A549 (cell line): ENCODE measurements around the gene VPS35L. TPM values are rescaled to one million over a fixed set of nuclear protein-coding genes. Genes with fewer than 3 reads are reported as not detected.

Experiments used
- ATAC-seq, 2 experiments: fragments of 200-7000 bp in 1 of 2; fragments of >200 bp in 1 of 2; cut with Nextera tagmentation in 1 of 2; cut with Tn5 transposase in 1 of 2; 3 replicates each; pipeline versions ENCODE4 v1.8.0 to v1.9.1; 2018 to 2020; ENCODE audit warnings: mild to moderate bottlenecking in 1 of 2, moderate library complexity in 1 of 2
- CTCF ChIA-PET: fragments of 300-600 bp; sonication (Branson Sonifier 250); formaldehyde crosslinking; extraction: SDS; loops from one replicate; lab custom pipeline; 2021; ENCODE audit warnings: antibody characterized with exemption, inconsistent platforms; lab: Yijun Ruan, JAX
- POLR2A ChIA-PET: fragments of 350-600 bp; formaldehyde crosslinking; extraction: SDS; loops from one replicate; lab custom pipeline; 2021; ENCODE audit warnings: antibody characterized with exemption, inconsistent platforms; lab: Yijun Ruan, JAX
- DNase-seq, 2 experiments: peaks; one replicate each; pipeline versions ENCODE4 v3.0.0 to v3.0.0-alpha.2; 2011 to 2016; ENCODE audit warnings: low read depth in 1 of 2, low spot score in 1 of 2
- FAIRE-seq: peaks from 2 replicates; lab custom pipeline; 2011; peaks lifted over from hg19 to GRCh38; lab: Jason Lieb, UNC
- H3K27ac ChIP-seq, 2 experiments: fragments of >200 bp; sonication (Bioruptor Twin); formaldehyde crosslinking; 3 replicates each; pipeline ENCODE4 v1.5.1; 2016 to 2017
- H3K4me1 ChIP-seq: fragments of >200 bp; sonication (Bioruptor Twin); formaldehyde crosslinking; 3 replicates; pipeline ENCODE4 v1.6.1; 2016
- H3K4me2 ChIP-seq: fragments of >200 bp; sonication (Bioruptor Twin); formaldehyde crosslinking; 3 replicates; pipeline ENCODE4 v1.6.1; 2016
- H3K4me3 ChIP-seq: fragments of >200 bp; sonication (Bioruptor Twin); formaldehyde crosslinking; 3 replicates; pipeline ENCODE4 v1.5.1; 2016
- H3K9me3 ChIP-seq: fragments of >200 bp; sonication (Bioruptor Twin); formaldehyde crosslinking; 3 replicates; pipeline ENCODE4 v1.6.1; 2016
- BHLHE40 ChIP-seq: IDR thresholded peaks from 2 replicates; pipeline ENCODE4 v1.6.1; 2012; ENCODE audit warnings: low read depth, low read length, inconsistent platforms
- CBX8 ChIP-seq: fragments of 200-600 bp; sonication (generic); IDR thresholded peaks from 2 replicates; pipeline ENCODE4 v1.6.1; 2016
- CEBPB ChIP-seq, 2 experiments: fragments of >200 bp in 1 of 2; sonication (Bioruptor Twin) in 1 of 2; formaldehyde crosslinking in 1 of 2; IDR thresholded peaks; 2 replicates each; pipeline ENCODE4 v1.6.1; 2012 to 2016
- CTCF ChIP-seq: fragments of >200 bp; sonication (Bioruptor Twin); formaldehyde crosslinking; IDR thresholded peaks from 3 replicates; pipeline ENCODE4 v1.5.1; 2016
- E2F6 ChIP-seq: IDR thresholded peaks from 2 replicates; pipeline ENCODE4 v1.6.1; 2012; ENCODE audit warnings: low read depth, borderline replicate concordance
- EHMT2 ChIP-seq: fragments of 200-600 bp; sonication (generic); IDR thresholded peaks from 2 replicates; pipeline ENCODE4 v1.6.1; 2016; ENCODE audit warnings: antibody characterized with exemption, low read depth, mild to moderate bottlenecking, moderate library complexity
- FOSL2 ChIP-seq, 2 experiments: fragments of 450-650 bp in 1 of 2; fragments of >200 bp in 1 of 2; sonication (Bioruptor Twin) in 1 of 2; formaldehyde crosslinking; IDR thresholded peaks; 2 replicates each; pipeline versions ENCODE4 v1.5.0 to v1.6.1; 2016 to 2020; ENCODE audit warnings: mild to moderate bottlenecking in 1 of 2, moderate library complexity in 1 of 2
- GATA3 ChIP-seq: IDR thresholded peaks from 2 replicates; pipeline ENCODE4 v1.6.1; 2012; ENCODE audit warnings: borderline replicate concordance
- HDAC2 ChIP-seq: fragments of 200-600 bp; sonication (generic); IDR thresholded peaks from 2 replicates; pipeline ENCODE4 v1.6.1; 2016
- HEYL ChIP-seq: fragments of 250-450 bp; sonication (Bioruptor Pico); IDR thresholded peaks from 2 replicates; pipeline ENCODE4 v1.8.0; 2021; ENCODE audit warnings: mild to moderate bottlenecking, moderate library complexity
- HOXB5 ChIP-seq: fragments of 250-450 bp; sonication (Bioruptor Pico); IDR thresholded peaks from 2 replicates; pipeline ENCODE4 v1.5.0; 2020; ENCODE audit warnings: mild to moderate bottlenecking, moderate library complexity
- KDM1A ChIP-seq: fragments of 200-600 bp; sonication (generic); IDR thresholded peaks from 2 replicates; pipeline ENCODE4 v1.6.1; 2016; ENCODE audit warnings: low read depth, mild to moderate bottlenecking
- KDM5A ChIP-seq: fragments of 200-600 bp; sonication (generic); IDR thresholded peaks from 2 replicates; pipeline ENCODE4 v1.6.1; 2016; ENCODE audit warnings: antibody characterized with exemption, mild to moderate bottlenecking
- MAFK ChIP-seq: fragments of 450-650 bp; IDR thresholded peaks from 2 replicates; pipeline ENCODE4 v1.6.1; 2014; ENCODE audit not compliant: partially characterized antibody
- MYC ChIP-seq: IDR thresholded peaks from 2 replicates; pipeline ENCODE4 v1.6.1; 2012; ENCODE audit warnings: mild to moderate bottlenecking, inconsistent platforms, low read length, improper control_type of control experiment, borderline replicate concordance
- NFE2L2 ChIP-seq: fragments of 150-350 bp; conservative IDR thresholded peaks from 2 replicates; pipeline ENCODE4 v1.6.1; 2014; ENCODE audit warnings: low read length
- NR3C1 ChIP-seq: fragments of >200 bp; sonication (Bioruptor Twin); formaldehyde crosslinking; IDR thresholded peaks from 3 replicates; pipeline ENCODE4 v1.6.1; 2017
- POLR2A ChIP-seq: IDR thresholded peaks from 2 replicates; pipeline ENCODE4 v1.6.1; 2012; ENCODE audit warnings: mild to moderate bottlenecking, low read length
- POLR2AphosphoS2 ChIP-seq: conservative IDR thresholded peaks from 2 replicates; pipeline ENCODE4 v1.6.1; 2012; ENCODE audit warnings: low read length, improper control_type of control experiment, inconsistent platforms
- RAD21 ChIP-seq, 2 experiments: fragments of >200 bp in 1 of 2; sonication (Bioruptor Twin) in 1 of 2; formaldehyde crosslinking in 1 of 2; IDR thresholded peaks in 1 of 2; conservative IDR thresholded peaks in 1 of 2; 2 replicates in 1 of 2; 3 replicates in 1 of 2; pipeline ENCODE4 v1.6.1; 2012 to 2018; ENCODE audit warnings: inconsistent platforms in 1 of 2
- RARB ChIP-seq: fragments of 250-450 bp; sonication (Bioruptor Pico); IDR thresholded peaks from 2 replicates; pipeline ENCODE4 v1.8.0; 2021; ENCODE audit warnings: mild to moderate bottlenecking, moderate library complexity
- RCOR1 ChIP-seq: fragments of 150-350 bp; IDR thresholded peaks from 2 replicates; pipeline ENCODE4 v1.6.1; 2014; ENCODE audit warnings: antibody characterized with exemption, low read length, low read depth
- RNF2 ChIP-seq: fragments of 200-600 bp; sonication (generic); IDR thresholded peaks from 2 replicates; pipeline ENCODE4 v1.6.1; 2016; ENCODE audit warnings: low read depth, mild to moderate bottlenecking, antibody characterized with exemption, moderate library complexity, borderline replicate concordance
- SREBF2 ChIP-seq: fragments of 450-650 bp; IDR thresholded peaks from 2 replicates; pipeline ENCODE4 v1.6.1; 2014; ENCODE audit warnings: mild to moderate bottlenecking, moderate library complexity
- TFCP2L1 ChIP-seq: fragments of 250-450 bp; sonication (Bioruptor Pico); IDR thresholded peaks from 2 replicates; pipeline ENCODE4 v1.5.0; 2021; ENCODE audit warnings: mild to moderate bottlenecking
- TP53 ChIP-seq: fragments of 250-450 bp; sonication (Bioruptor Pico); IDR thresholded peaks from 2 replicates; pipeline ENCODE4 v1.5.0; 2021; ENCODE audit warnings: mild to moderate bottlenecking, moderate library complexity
- ZC3H11A ChIP-seq: fragments of 450-650 bp; IDR thresholded peaks from 2 replicates; pipeline ENCODE4 v1.6.1; 2014; ENCODE audit warnings: antibody characterized with exemption, mild to moderate bottlenecking
- ZNF302 ChIP-seq: fragments of 250-450 bp; sonication (Bioruptor Pico); IDR thresholded peaks from 2 replicates; pipeline ENCODE4 v1.9.0; 2021; ENCODE audit warnings: inconsistent platforms, mild to moderate bottlenecking, moderate library complexity
- WGBS: methylation state at CpG from one replicate; pipeline ENCODE4 v1.1.6; 2017; ENCODE audit errors: missing lambda C conversion rate; 5-methylcytosine and 5-hydroxymethylcytosine counted together
- polyA plus RNA-seq, 4 experiments: library from polyadenylated mRNA; depleted of rRNA in 3 of 4; stranded (reverse); fragments of >200 nt; fragmentation: RNase III in 1 of 4; extraction: RNeasy Plus Mini Kit Qiagen cat#74134 plus additional on column Dnase treatment in 1 of 4; gene quantifications; 2 replicates in 3 of 4; 3 replicates in 1 of 4; pipeline ENCODE4 v1.2.3, GENCODE V29; 2011 to 2017
- TF ChIP-seq, protein P1 (sequence below): fragments of >200 bp; sonication (Bioruptor Twin); formaldehyde crosslinking; IDR thresholded peaks from 2 replicates; pipeline ENCODE4 v1.6.1; 2016
- TF ChIP-seq, protein P2 (sequence below): fragments of 200-600 bp; sonication (generic); IDR thresholded peaks from 2 replicates; pipeline ENCODE4 v1.6.1; 2016; ENCODE audit warnings: antibody characterized with exemption, mild to moderate bottlenecking, moderate library complexity
- TF ChIP-seq, protein P3 (sequence below): fragments of 150-350 bp; IDR thresholded peaks from 2 replicates; pipeline ENCODE4 v1.6.1; 2014; ENCODE audit warnings: low read depth, mild to moderate bottlenecking, low read length

Gene VPS35L
- polyA plus RNA-seq, 2 of the 4 experiments (the other 2 are of a cell fraction) = 38.4 to 47.7 TPM

- FAIRE-seq = no peak
Measured at GRCh38 chr16:19681637-19682036, 126.1 kb downstream of the VPS35L start.

DNA sequence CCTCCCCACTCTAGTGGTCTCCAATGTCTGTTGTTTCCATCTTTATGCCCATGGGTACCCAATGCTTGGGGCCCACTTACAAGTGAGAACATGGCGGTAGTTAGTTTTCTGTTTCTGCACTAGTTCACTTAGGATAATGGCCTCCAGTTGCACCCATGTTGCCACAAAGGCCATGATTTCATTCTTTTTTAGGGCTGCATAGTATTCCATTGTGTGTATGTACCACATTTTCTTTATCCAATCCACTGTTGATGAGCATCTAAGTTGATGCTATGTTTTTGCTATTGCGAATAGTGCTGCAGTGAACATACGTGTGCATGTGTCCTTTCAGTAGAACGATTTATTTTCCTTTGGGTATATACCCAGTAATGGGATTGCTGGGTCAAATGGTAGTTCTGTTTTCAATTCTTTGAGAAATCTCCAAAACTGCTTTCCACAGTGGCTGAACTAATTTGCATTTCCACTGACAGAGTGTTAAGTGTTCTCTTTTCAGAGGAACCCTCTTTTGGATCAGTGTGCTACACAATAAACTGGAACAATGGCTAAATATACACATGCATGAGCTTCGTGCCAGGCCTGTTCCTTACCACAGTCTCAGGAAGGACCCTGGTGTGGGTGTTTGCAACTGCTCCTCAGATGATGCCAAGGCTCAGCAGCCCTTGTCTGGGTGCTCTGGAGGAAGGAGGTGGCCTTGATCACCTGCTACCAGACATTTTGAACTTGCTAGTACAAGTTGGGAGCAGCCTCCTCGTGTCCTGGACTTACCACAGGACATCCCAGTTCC lies 128.1 kb downstream of the VPS35L start:
- CTCF ChIA-PET = interaction anchor here (0.9 kb wide), 1 partner anchor 9 kb away, joined by 3 read pairs; no protein-coding TSS in a partner anchor
- TF ChIP-seq NR3C1 (no peak), RARB (CRISPR knock-in tag) (no peak), ZC3H11A (no peak), KDM1A (no peak), POLR2A (no peak), POLR2AphosphoS2 (no peak), TFCP2L1 (no peak), RNF2 (no peak), RCOR1 (no peak), ZNF302 (no peak), TP53 (CRISPR knock-in tag) (no peak), E2F6 (no peak), HDAC2 (no peak), HEYL (CRISPR knock-in tag) (no peak), GATA3 (no peak), MYC (no peak)
- TF ChIP-seq, protein P1, sequence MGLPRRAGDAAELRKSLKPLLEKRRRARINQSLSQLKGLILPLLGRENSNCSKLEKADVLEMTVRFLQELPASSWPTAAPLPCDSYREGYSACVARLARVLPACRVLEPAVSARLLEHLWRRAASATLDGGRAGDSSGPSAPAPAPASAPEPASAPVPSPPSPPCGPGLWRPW = no peak

More at GRCh38 chr16:19681637-19682036, 126.1 kb downstream of the VPS35L start:
- ChIA-PET CTCF (interaction anchor here (0.7 to 1.4 kb wide), 9 partner anchors 8 to 205 kb away, joined by 3 to 4 read pairs (median 3); no protein-coding TSS in a partner anchor), POLR2A (no interaction called here)
- TF ChIP-seq BHLHE40 (no peak), CBX8 (no peak), KDM5A (no peak), MYC (no peak), EHMT2 (no peak), HOXB5 (CRISPR knock-in tag) (no peak), SREBF2 (no peak), HEYL (CRISPR knock-in tag) (no peak), MAFK (no peak), TFCP2L1 (no peak), RAD21 (conservative IDR thresholded peaks at IDR 0.05 in 1 of 2, IDR thresholded peaks at IDR 0.05 in 1 of 2) (no peak), FOSL2 (IDR thresholded peaks at IDR 0.05) (no peak), FOSL2 (CRISPR knock-in tag; IDR thresholded peaks at IDR 0.05) (no peak), NFE2L2 (no peak), CEBPB (IDR thresholded peaks at IDR 0.05) (no peak), CTCF (no peak), HDAC2 (no peak)
- TF ChIP-seq, protein P2, sequence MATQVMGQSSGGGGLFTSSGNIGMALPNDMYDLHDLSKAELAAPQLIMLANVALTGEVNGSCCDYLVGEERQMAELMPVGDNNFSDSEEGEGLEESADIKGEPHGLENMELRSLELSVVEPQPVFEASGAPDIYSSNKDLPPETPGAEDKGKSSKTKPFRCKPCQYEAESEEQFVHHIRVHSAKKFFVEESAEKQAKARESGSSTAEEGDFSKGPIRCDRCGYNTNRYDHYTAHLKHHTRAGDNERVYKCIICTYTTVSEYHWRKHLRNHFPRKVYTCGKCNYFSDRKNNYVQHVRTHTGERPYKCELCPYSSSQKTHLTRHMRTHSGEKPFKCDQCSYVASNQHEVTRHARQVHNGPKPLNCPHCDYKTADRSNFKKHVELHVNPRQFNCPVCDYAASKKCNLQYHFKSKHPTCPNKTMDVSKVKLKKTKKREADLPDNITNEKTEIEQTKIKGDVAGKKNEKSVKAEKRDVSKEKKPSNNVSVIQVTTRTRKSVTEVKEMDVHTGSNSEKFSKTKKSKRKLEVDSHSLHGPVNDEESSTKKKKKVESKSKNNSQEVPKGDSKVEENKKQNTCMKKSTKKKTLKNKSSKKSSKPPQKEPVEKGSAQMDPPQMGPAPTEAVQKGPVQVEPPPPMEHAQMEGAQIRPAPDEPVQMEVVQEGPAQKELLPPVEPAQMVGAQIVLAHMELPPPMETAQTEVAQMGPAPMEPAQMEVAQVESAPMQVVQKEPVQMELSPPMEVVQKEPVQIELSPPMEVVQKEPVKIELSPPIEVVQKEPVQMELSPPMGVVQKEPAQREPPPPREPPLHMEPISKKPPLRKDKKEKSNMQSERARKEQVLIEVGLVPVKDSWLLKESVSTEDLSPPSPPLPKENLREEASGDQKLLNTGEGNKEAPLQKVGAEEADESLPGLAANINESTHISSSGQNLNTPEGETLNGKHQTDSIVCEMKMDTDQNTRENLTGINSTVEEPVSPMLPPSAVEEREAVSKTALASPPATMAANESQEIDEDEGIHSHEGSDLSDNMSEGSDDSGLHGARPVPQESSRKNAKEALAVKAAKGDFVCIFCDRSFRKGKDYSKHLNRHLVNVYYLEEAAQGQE = no peak
- TF ChIP-seq, protein P3, sequence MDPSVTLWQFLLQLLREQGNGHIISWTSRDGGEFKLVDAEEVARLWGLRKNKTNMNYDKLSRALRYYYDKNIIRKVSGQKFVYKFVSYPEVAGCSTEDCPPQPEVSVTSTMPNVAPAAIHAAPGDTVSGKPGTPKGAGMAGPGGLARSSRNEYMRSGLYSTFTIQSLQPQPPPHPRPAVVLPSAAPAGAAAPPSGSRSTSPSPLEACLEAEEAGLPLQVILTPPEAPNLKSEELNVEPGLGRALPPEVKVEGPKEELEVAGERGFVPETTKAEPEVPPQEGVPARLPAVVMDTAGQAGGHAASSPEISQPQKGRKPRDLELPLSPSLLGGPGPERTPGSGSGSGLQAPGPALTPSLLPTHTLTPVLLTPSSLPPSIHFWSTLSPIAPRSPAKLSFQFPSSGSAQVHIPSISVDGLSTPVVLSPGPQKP = no peak
- DNase-seq (no peak), ATAC-seq (no peak)
- H3K9me3 ChIP-seq = no peaks in the 10 kb centered on the region
- no peaks in the 10 kb centered on the region for H3K4me1 ChIP-seq
- no peak overlapping the region for H3K4me2 ChIP-seq
- 90% methylated on average over 12 of the region's 12 CpGs for WGBS
- H3K27ac ChIP-seq = no peak overlapping the region
- no peak overlapping the region for H3K4me3 ChIP-seq

More for the DNA sequence above, 128.1 kb downstream of the VPS35L start:
- H3K4me2 ChIP-seq = no peak overlapping the region
- POLR2A ChIA-PET = no interaction called here
- no peaks in the 10 kb centered on the region for H3K4me1 ChIP-seq
- 92% methylated on average over 6 of the region's 6 CpGs for WGBS
- H3K4me3 ChIP-seq = no peak overlapping the region
- DNase-seq (no peak), FAIRE-seq (no peak), ATAC-seq (no peak)
- H3K27ac ChIP-seq = no peak overlapping the region
- H3K9me3 ChIP-seq = no peaks in the 10 kb centered on the region
